ENCODE measurements around the gene ALDH3A2.

The ALDH3A2 gene

GRCh38 chr17:19714542-19715411, 66.2 kb downstream of the ALDH3A2 start:
- DNase-seq (ENCODE audit: low read depth in 2 of 2), result no peak

- DNase-seq (ENCODE audit: low read depth in 2 of 2), result no peak
These were observed 67.8 kb downstream of the ALDH3A2 start, which contains the start of gene SLC47A2 for GRCh38 chr17:19716108-19717030. TSS of gene SLC47A2 (minus strand) at chr17:19716584. CDS start at chr17:19716555, 29 bp downstream.

GRCh38 chr17:19717031-19717360, 68.4 kb downstream of the ALDH3A2 start:
- no peak for DNase-seq (ENCODE audit: low read depth in 2 of 2)

- no peak for DNase-seq (ENCODE audit: low read depth in 2 of 2)
These were observed 68.9 kb downstream of the ALDH3A2 start for GRCh38 chr17:19717411-19717908.

GRCh38 chr17:19718041-19718612, 69.6 kb downstream of the ALDH3A2 start:
- no peak for DNase-seq (ENCODE audit: low read depth in 2 of 2)

GRCh38 chr17:19718613-19719354, 70.2 kb downstream of the ALDH3A2 start:
- no peak for DNase-seq (ENCODE audit: low read depth in 2 of 2)

GRCh38 chr17:19719355-19720209, 71.0 kb downstream of the ALDH3A2 start:
- DNase-seq (ENCODE audit: low read depth in 2 of 2), result no peak

GRCh38 chr17:19720210-19720475, 71.6 kb downstream of the ALDH3A2 start:
- no peak for DNase-seq (ENCODE audit: low read depth in 2 of 2)

GRCh38 chr17:19720631-19721426, 72.3 kb downstream of the ALDH3A2 start:
- DNase-seq (ENCODE audit: low read depth in 2 of 2), result no peak

GRCh38 chr17:19723964-19724363, 75.4 kb downstream of the ALDH3A2 start:
- DNase-seq (ENCODE audit: low read depth in 2 of 2), result no peak

- DNase-seq (ENCODE audit: low read depth in 2 of 2), result no peak
These were observed 76.2 kb downstream of the ALDH3A2 start for GRCh38 chr17:19724501-19725420.

- no peak for DNase-seq (ENCODE audit: low read depth in 2 of 2)
These were observed 76.9 kb downstream of the ALDH3A2 start for GRCh38 chr17:19725486-19725885.

GRCh38 chr17:19726631-19727376, 78.3 kb downstream of the ALDH3A2 start:
- DNase-seq (ENCODE audit: low read depth in 2 of 2), result no peak

Data from stimulated activated CD4-positive, alpha-beta T cell treated with anti-CD3 and anti-CD28 coated beads, Interleukin-1b, Interleukin-23, amount 100 ng/mL, for 1 hour (primary cell).